ENCODE measurements around the gene RNASE9.

DNA sequence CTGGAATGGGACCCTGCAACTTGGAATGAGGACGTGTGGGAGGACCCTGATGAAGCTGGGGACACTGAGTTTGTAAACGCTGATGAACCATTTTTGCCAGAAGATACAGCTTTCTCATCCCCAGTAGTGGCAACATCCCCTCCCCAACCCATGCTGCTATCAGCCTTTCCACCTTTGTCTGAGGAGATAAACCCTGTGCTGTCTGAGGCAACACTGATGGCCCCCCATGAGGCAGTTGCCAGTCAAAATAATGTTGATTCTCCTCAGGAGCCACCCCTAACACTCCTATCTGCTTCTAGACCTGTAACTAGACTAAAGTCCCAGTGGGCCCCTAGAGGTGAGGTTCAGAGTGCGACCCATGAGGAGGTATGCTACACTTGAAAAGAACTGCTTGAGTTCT, 7.5 kb upstream of the RNASE9 start:
- TF ChIP-seq, protein P1, sequence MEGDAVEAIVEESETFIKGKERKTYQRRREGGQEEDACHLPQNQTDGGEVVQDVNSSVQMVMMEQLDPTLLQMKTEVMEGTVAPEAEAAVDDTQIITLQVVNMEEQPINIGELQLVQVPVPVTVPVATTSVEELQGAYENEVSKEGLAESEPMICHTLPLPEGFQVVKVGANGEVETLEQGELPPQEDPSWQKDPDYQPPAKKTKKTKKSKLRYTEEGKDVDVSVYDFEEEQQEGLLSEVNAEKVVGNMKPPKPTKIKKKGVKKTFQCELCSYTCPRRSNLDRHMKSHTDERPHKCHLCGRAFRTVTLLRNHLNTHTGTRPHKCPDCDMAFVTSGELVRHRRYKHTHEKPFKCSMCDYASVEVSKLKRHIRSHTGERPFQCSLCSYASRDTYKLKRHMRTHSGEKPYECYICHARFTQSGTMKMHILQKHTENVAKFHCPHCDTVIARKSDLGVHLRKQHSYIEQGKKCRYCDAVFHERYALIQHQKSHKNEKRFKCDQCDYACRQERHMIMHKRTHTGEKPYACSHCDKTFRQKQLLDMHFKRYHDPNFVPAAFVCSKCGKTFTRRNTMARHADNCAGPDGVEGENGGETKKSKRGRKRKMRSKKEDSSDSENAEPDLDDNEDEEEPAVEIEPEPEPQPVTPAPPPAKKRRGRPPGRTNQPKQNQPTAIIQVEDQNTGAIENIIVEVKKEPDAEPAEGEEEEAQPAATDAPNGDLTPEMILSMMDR (IDR thresholded peaks at IDR 0.05; ENCODE audit: poor library complexity) = no peak
- TF ChIP-seq EZH2phosphoT487 (IDR thresholded peaks at IDR 0.05; ENCODE audit: low read depth, severe bottlenecking, unreplicated experiment) = no peak
